IMR-90 (cell line): ENCODE measurements around the gene ZFPM1. TPM values are rescaled to one million over a fixed set of nuclear protein-coding genes. Genes with fewer than 3 reads are reported as not detected.

Experiments
- ATAC-seq: fragments of 200-7000 bp; cut with Tn5 transposase; 2 replicates; pipeline ENCODE4 v1.9.1; 2020; ENCODE audit warnings: low read depth, mild to moderate bottlenecking, moderate library complexity
- BruUV-seq: library from RNA; stranded (reverse); fragments of 400-500 nt; replicated peaks from 2 replicates; lab custom pipeline; 2021; lab: Mats Ljungman, UMichigan
- CTCF ChIA-PET: fragments of 300-600 bp; formaldehyde crosslinking; extraction: SDS; loops from one replicate; lab custom pipeline; 2021; ENCODE audit warnings: antibody characterized with exemption; lab: Yijun Ruan, JAX
- POLR2A ChIA-PET: fragments of 300-600 bp; sonication (Branson Sonifier 250); formaldehyde crosslinking; loops from one replicate; lab custom pipeline; 2022; ENCODE audit warnings: antibody characterized with exemption; ENCODE audit not compliant: unreplicated experiment; lab: Charles Lee
- DNase-seq: peaks from one replicate; pipeline ENCODE4 v3.0.0; 2013
- H2AFZ ChIP-seq: replicated peaks from 2 replicates; pipeline ENCODE3; 2013; ENCODE audit warnings: low read length, mild to moderate bottlenecking; ENCODE audit not compliant: poor library complexity
- H2AK5ac ChIP-seq: 2 replicates; pipeline ENCODE4 v1.6.1; 2013; ENCODE audit warnings: low read depth, low read length, inconsistent platforms
- H2AK9ac ChIP-seq: replicated peaks from 2 replicates; pipeline ENCODE3; 2013; ENCODE audit warnings: mild to moderate bottlenecking, low read depth, low read length, moderate library complexity; ENCODE audit not compliant: poor library complexity
- H2BK120ac ChIP-seq: 2 replicates; pipeline ENCODE4 v1.6.1; 2013; ENCODE audit warnings: low read depth, low read length, inconsistent platforms
- H2BK15ac ChIP-seq: 3 replicates; pipeline ENCODE4 v1.6.1; 2013; ENCODE audit warnings: low read depth, low read length, inconsistent platforms
- H2BK20ac ChIP-seq: 2 replicates; pipeline ENCODE4 v1.6.1; 2013; ENCODE audit warnings: low read depth, mild to moderate bottlenecking, inconsistent platforms, low read length, moderate library complexity
- H2BK5ac ChIP-seq: 2 replicates; pipeline ENCODE4 v1.6.1; 2013; ENCODE audit warnings: mild to moderate bottlenecking, low read depth, low read length, inconsistent platforms; ENCODE audit not compliant: poor library complexity, severe bottlenecking
- H3K14ac ChIP-seq: replicated peaks from 2 replicates; pipeline ENCODE4 v1.6.1; 2013; ENCODE audit warnings: low read depth, low read length, inconsistent platforms
- H3K18ac ChIP-seq: 2 replicates; pipeline ENCODE4 v1.6.1; 2013; ENCODE audit warnings: low read depth, low read length, control low read depth
- H3K23ac ChIP-seq: 2 replicates; pipeline ENCODE4 v1.6.1; 2013; ENCODE audit warnings: low read depth, low read length, inconsistent platforms
- H3K27ac ChIP-seq: 2 replicates; pipeline ENCODE4 v1.5.1; 2013; ENCODE audit warnings: mild to moderate bottlenecking, control low read depth, low read length; ENCODE audit not compliant: insufficient read depth
- H3K27me3 ChIP-seq: 2 replicates; pipeline ENCODE4 v1.6.1; 2013; ENCODE audit warnings: low read length; ENCODE audit not compliant: control insufficient read depth, insufficient read depth
- H3K36me3 ChIP-seq: 2 replicates; pipeline ENCODE4 v1.6.1; 2013; ENCODE audit warnings: low read length, mixed read lengths; ENCODE audit not compliant: control insufficient read depth, insufficient read depth
- H3K4ac ChIP-seq: 2 replicates; pipeline ENCODE4 v1.6.1; 2013; ENCODE audit warnings: low read depth, low read length, inconsistent platforms
- H3K4me1 ChIP-seq: 2 replicates; pipeline ENCODE4 v1.6.1; 2013; ENCODE audit warnings: low read length, mixed read lengths; ENCODE audit not compliant: control insufficient read depth, insufficient read depth
- H3K4me2 ChIP-seq: 2 replicates; pipeline ENCODE4 v1.6.1; 2013; ENCODE audit warnings: low read depth, mild to moderate bottlenecking, control low read depth, low read length, moderate library complexity
- H3K4me3 ChIP-seq: 2 replicates; pipeline ENCODE4 v1.5.1; 2013; ENCODE audit warnings: low read depth, mild to moderate bottlenecking, control low read depth, low read length, moderate library complexity; ENCODE audit not compliant: insufficient read depth
- H3K56ac ChIP-seq: 2 replicates; pipeline ENCODE4 v1.6.1; 2013; ENCODE audit warnings: low read length, inconsistent platforms; ENCODE audit not compliant: insufficient read depth; ENCODE audit errors: extremely low read depth
- H3K79me1 ChIP-seq, 2 experiments: 2 replicates each; pipeline ENCODE4 v1.6.1; 2013; ENCODE audit warnings: low read length in 2 of 2, inconsistent platforms in 1 of 2, low read depth in 1 of 2
- H3K9ac ChIP-seq: 2 replicates; pipeline ENCODE4 v1.6.1; 2013; ENCODE audit warnings: low read depth, low read length, control low read depth
- H3K9me1 ChIP-seq: 2 replicates; pipeline ENCODE4 v1.6.1; 2013; ENCODE audit warnings: low read length, inconsistent platforms; ENCODE audit not compliant: insufficient read depth
- H3K9me3 ChIP-seq: 2 replicates; pipeline ENCODE4 v1.6.1; 2013; ENCODE audit warnings: low read length; ENCODE audit not compliant: control insufficient read depth, insufficient read depth
- H4K20me1 ChIP-seq: 2 replicates; pipeline ENCODE4 v1.6.1; 2013; ENCODE audit warnings: low read length, inconsistent platforms; ENCODE audit not compliant: insufficient read depth
- H4K5ac ChIP-seq: 2 replicates; pipeline ENCODE4 v1.6.1; 2013; ENCODE audit warnings: mild to moderate bottlenecking, low read depth, low read length, control low read depth
- H4K8ac ChIP-seq, 2 experiments: 2 replicates each; pipeline ENCODE4 v1.6.1; 2013; ENCODE audit warnings: low read depth in 2 of 2, low read length in 2 of 2, control low read depth in 1 of 2, inconsistent platforms in 1 of 2
- H4K91ac ChIP-seq: 2 replicates; pipeline ENCODE4 v1.6.1; 2013; ENCODE audit warnings: low read depth, low read length, inconsistent platforms; ENCODE audit not compliant: insufficient read depth
- ELK1 ChIP-seq: fragments of 150-350 bp; IDR thresholded peaks from 2 replicates; pipeline ENCODE4 v1.6.1; 2016; ENCODE audit warnings: low read depth, mild to moderate bottlenecking, low read length, moderate library complexity, borderline replicate concordance
- MAFK ChIP-seq: IDR thresholded peaks from 2 replicates; pipeline ENCODE4 v1.6.1; 2012; ENCODE audit warnings: low read depth, low read length, improper control_type of control experiment
- MAZ ChIP-seq: IDR thresholded peaks from 2 replicates; pipeline ENCODE4 v1.6.1; 2012; ENCODE audit warnings: low read depth, mild to moderate bottlenecking, low read length, improper control_type of control experiment, moderate library complexity, borderline replicate concordance
- MXI1 ChIP-seq: IDR thresholded peaks from 2 replicates; pipeline ENCODE4 v1.6.1; 2012; ENCODE audit warnings: low read depth, mild to moderate bottlenecking, low read length, moderate library complexity, borderline replicate concordance
- WGBS, 2 experiments: methylation state at CpG; one replicate each; pipeline versions ENCODE4 v1.1.5 to v1.1.7; 2013; ENCODE audit warnings: missing lambda C conversion rate in 2 of 2; ENCODE audit not compliant: insufficient read length in 1 of 2; ENCODE audit errors: extremely low coverage in 2 of 2; 5-methylcytosine and 5-hydroxymethylcytosine counted together
- dilution Hi-C: fragments of 300-500 bp; cut with HindIII; formaldehyde crosslinking; loops from one replicate; pipeline ENCODE4 v1.14.3; 2018; ENCODE audit warnings: low sequenced_read_pairs; ENCODE audit not compliant: unreplicated experiment
- in situ Hi-C: fragments of 300-500 bp; cut with MboI; formaldehyde crosslinking; loops from 3 replicates; pipeline ENCODE4 v1.14.3; 2019; ENCODE audit warnings: low sequenced_read_pairs, inconsistent platforms, mixed read lengths
- intact Hi-C: fragments of 100-400 bp; cut with micrococcal nuclease; formaldehyde crosslinking; loops from 2 replicates; pipeline ENCODE4 v1.10.0; 2022
- polyA plus RNA-seq, 3 experiments: library from polyadenylated mRNA; depleted of rRNA; stranded (reverse); fragments of >200 nt; gene quantifications; 2 replicates each; pipeline ENCODE4 v1.2.3, GENCODE V29; 2012; ENCODE audit warnings: low replicate concordance in 1 of 3
- total RNA-seq: library from RNA; depleted of rRNA; stranded (reverse); fragments of >200 nt; gene quantifications from 2 replicates; pipeline ENCODE4 v1.2.3, GENCODE V29; 2012

ZFPM1 gene
- total and polyA plus RNA-seq, 2 of the 4 experiments (the other 2 are of a cell fraction) = 0.36 to 1.1 TPM

- no peak overlapping the region for H3K9ac ChIP-seq
- TF ChIP-seq MAFK = no peak
- no peak for TF ChIP-seq MAZ
- TF ChIP-seq MXI1 = no peak
- TF ChIP-seq ELK1 = no peak
- H3K56ac ChIP-seq = no peak overlapping the region
- WGBS, 2 experiments = 95% methylated on average over 9 of the region's 13 CpGs; no CpG with 5 or more reads in 1 of the 2 experiments
- DNase-seq = no peak
- no peak overlapping the region for H2BK15ac ChIP-seq
- H3K9me3 ChIP-seq = no peaks in the 10 kb centered on the region
- H3K4me1 ChIP-seq = peaks cover 7% of the 10 kb centered on the region
- no peaks in the 10 kb centered on the region for H3K36me3 ChIP-seq
- peaks cover 0 to 18% of the 10 kb centered on the region in 2 experiments; a peak in 2 of 4 replicates for H3K79me1 ChIP-seq
- H3K14ac ChIP-seq = no peak overlapping the region
- no peak overlapping the region for H2AK9ac ChIP-seq
- H2BK120ac ChIP-seq = no peak overlapping the region
- H2AFZ ChIP-seq = no peak overlapping the region
- dilution Hi-C loops (no loop called here), in situ Hi-C loops (no loop called here), intact Hi-C loops (no loop called here)
- H3K4me3 ChIP-seq = no peak overlapping the region
- no peak overlapping the region for H2BK5ac ChIP-seq
- no peak overlapping the region for H4K91ac ChIP-seq
- no peak for ATAC-seq
- BruUV-seq = no TSS peak
- no peak overlapping the region for H2BK20ac ChIP-seq
- no peak overlapping the region for H3K4ac ChIP-seq
- peaks cover 31% of the 10 kb centered on the region for H4K20me1 ChIP-seq
- H2AK5ac ChIP-seq = no peak overlapping the region
- no peak overlapping the region for H3K4me2 ChIP-seq
- H3K23ac ChIP-seq = no peak overlapping the region
- 0 out of 2 replicates have a peak, but pooled peaks cover 2% of the 10 kb centered on the region for H3K9me1 ChIP-seq
- no peaks in the 10 kb centered on the region for H3K27me3 ChIP-seq
- CTCF ChIA-PET = no interaction called here
- no peak overlapping the region for H4K8ac ChIP-seq
- no peak overlapping the region for H3K27ac ChIP-seq
- POLR2A ChIA-PET = no interaction called here
- no peak overlapping the region for H3K18ac ChIP-seq
- no peak overlapping the region for H4K5ac ChIP-seq
Measured at GRCh38 chr16:88475037-88475436, 22.0 kb downstream of the ZFPM1 start.
